ENCODE data around the gene MYBPC3. TPM values are rescaled to one million over a fixed set of nuclear protein-coding genes. Genes with fewer than 3 reads are reported as not detected.

The MYBPC3 gene
- total RNA-seq, 1 donor from 2014 or later: 1.6 TPM

Small RNA genes within 50 kb of the gene (small RNA-seq; reads per million reads assigned to genes)
- gene MIR4487: not detected

Other genes starting within 250 kb of the MYBPC3 start
- gene ARFGAP2, start 175.8 kb downstream of the MYBPC3 start, total RNA-seq: 105 TPM
- 127 TPM for gene PACSIN3, start 166.3 kb downstream of the MYBPC3 start, total RNA-seq
- 7.8 TPM for gene DDB2, start 137.7 kb downstream of the MYBPC3 start, total RNA-seq
- gene ACP2, start 103.9 kb downstream of the MYBPC3 start, total RNA-seq: 11.5 TPM
- 23.5 TPM for gene NR1H3, start 94.7 kb downstream of the MYBPC3 start, total RNA-seq
- gene MADD, start 82.6 kb downstream of the MYBPC3 start, total RNA-seq: 15.7 TPM
- 2.6 TPM for gene SPI1, start 25.8 kb upstream of the MYBPC3 start, total RNA-seq
- 16.7 TPM for gene SLC39A13, start 55.9 kb upstream of the MYBPC3 start, total RNA-seq
- 146 TPM for gene PSMC3, start 73.7 kb upstream of the MYBPC3 start, total RNA-seq
- 44.9 TPM for gene RAPSN, start 96.4 kb upstream of the MYBPC3 start, total RNA-seq
- gene CELF1, start 200.4 kb upstream of the MYBPC3 start, total RNA-seq: 74.6 TPM
- 18.8 TPM for gene PTPMT1, start 212.9 kb upstream of the MYBPC3 start, total RNA-seq
- 19.8 TPM for gene KBTBD4, start 226.3 kb upstream of the MYBPC3 start, total RNA-seq
- 95.5 TPM for gene NDUFS3, start 226.4 kb upstream of the MYBPC3 start, total RNA-seq
- 2.1 TPM for gene FAM180B, start 234.0 kb upstream of the MYBPC3 start, total RNA-seq
- 6.8 TPM for gene C1QTNF4, start 241.7 kb upstream of the MYBPC3 start, total RNA-seq

Data from skeletal muscle tissue (tissue), 2 donors.